Nucleus accumbens (tissue), 56 donors: ENCODE results near the gene SLC38A8.

Experiments used
- DNase-seq, 56 donors: peaks; one replicate each; lab custom pipeline; 2025; lab: John Stamatoyannopoulos, UW

SLC38A8 gene

DNA sequence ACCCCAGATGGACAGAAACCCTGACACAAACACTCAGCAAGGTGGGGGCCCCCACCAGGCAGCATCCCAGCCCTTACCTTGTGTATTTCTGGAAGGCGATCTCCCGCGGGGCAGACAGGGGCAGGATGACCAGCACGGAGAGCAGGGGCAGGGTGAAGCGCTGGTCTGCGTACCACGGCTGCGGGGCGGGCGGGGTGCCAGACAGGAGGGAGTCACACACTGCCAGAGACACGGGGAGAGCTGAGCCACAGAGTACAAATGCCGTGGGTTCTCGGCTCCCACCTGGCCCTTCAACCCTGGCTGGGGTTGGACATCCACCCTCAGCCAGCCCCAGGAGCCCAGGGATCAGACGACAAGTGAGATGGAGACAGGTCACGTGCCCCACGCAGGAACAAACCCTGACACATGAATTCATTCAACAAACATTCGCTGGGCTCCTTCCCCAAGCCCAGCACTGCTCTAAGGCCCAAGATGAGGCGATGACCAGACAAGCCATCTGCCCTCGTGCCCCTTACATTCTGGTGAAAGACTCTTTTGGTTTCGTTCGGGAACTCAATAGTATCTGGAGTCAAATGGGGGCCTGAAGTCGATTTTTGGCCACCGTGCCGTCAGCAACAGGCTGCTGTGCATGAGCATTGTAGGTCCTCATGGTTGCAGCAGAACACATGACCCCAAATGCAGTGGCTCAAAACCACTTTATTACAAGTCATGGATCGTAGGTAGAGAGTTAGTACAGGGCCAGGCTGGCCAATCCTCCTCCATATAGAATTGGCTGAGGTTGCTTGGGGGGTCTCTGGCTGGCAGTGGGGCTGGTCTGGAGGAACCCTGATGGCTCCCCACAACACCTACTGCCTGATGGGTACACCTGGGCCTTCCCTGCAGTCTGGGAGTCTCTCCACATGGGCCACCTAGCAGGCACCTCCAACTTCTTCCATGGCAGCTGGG is 9.1 kb downstream of the SLC38A8 start:
- DNase-seq = no peak

DNA sequence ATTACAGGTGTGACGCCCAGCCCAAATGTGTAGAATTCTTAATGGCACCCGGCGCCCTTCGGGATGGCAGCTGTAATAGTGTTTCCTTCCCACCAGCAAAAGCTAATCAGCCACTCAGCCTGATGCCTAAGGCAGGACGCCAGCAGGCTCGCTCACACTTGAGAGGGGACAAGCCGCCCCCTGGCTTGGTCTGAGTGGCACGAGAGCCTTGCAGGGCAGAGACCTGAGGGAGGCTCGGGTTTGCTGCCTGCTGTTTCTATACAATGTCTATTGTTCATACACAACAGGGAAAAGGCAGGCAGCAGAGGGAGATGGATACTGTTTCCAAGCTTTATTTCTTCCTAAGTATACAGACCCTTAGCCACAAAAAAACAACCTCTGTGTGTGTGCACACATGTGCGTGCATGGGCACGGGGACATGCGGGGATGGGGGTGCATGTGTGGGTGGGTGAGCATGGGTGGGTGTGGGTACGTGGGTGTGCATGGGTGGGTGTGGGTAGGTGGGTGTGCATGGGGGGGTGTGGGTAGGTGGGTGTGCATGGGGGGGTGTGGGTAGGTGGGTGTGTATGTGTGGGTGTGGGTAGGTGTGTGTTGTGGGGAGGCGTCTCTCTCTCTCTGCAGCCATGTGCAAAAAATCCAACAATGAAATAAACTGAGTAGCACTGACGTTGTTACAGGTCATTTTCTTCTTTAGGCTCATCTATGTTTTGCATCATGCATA is 10.0 kb downstream of the SLC38A8 start:
- no peak for DNase-seq

DNA sequence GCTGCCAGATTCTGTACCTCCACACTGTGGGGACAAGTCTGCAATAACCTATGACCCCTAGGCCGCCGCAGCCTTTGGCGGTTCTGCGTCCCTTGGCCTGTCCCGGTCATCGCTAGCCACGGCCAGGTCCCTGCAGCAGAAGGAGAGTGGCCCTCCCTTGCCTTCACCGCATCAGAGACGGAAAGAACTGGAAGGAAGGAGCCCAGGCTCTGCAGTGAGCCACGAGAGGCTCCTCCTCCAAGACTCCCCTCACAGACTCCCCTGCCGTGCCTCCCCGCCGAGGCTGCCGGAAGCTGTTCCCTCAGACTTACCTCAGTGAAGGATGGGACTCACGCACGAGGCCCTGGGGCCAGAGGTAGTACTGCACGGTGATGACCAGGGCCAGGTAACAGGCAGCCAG is 11.0 kb downstream of the SLC38A8 start:
- DNase-seq = no peak

DNA sequence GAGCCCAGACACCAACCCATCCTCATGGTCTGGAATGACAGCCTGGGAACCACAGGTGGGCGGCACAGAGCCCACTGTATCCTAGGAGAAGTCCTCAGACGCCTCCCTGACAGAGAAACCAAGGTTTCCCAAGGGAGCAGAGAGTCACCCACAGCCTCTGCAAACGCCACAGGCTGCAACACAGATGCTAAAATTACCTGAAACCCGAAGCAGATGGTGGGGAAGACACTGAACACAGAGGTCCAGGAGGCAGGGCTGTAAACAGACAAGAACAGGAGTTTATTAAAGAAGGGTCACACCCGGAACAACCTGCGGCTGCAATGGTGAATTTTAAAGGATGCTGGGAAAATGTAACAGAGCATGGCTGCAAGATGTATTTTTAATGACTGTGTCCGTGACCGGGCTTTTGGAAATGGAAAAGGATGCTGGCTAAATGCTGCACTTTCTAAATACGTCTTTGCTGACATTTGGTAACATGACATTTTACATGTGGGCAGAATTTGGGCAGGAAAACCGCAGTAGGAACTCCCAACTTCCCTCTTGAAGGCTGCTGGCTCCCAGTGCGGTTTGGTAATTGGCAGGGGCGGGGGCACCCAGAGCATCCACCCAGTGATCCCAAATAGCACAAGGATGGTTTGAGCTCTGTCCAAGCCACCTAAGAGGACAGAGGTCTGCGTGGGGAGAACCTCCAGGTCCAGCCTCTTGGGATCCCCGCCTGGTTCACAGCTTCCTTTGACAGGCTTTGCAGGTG is 13.1 kb downstream of the SLC38A8 start:
- DNase-seq = peak in 1 of 56 donors; percentile 3

DNA sequence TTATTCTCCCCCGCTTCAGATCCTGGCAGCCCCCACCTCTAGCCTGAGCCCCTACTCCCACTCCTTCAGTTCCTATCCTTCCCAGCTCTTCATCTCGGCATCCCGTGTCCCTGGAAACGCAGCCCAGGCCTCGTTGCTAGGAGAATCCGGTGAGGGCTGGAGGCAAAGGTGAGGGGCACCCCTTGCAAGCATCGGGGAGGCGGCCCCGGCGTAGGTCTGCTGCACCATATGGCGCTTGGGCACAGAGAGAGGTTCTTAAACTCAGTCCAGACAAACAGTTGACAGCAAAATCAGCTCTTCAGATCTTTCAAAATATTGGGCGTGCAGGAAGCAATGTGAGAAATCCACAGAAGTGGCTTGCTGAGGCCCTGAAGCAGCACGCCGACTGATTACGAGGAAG is 15.0 kb downstream of the SLC38A8 start:
- DNase-seq = peak in 21 of 56 donors; percentile 7 to 70 (median 31)

DNA sequence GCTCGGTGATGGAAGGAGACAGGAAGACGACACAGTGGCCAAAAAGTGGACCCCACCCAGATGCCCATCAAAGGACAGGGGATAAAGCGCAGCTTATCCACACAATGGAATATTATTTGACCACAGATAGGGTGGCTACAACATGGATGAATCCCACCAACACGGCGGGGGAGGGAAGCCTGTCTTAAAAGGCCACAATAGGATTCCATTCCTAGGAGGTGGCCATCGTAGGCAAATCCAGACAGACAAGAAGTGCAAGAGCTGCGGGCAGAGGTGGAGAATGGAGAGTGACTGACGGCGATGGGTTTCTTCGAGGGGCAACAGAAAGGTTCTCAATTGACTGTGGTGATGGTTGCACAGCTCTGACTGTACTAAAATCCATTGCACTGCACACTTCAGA is 16.0 kb downstream of the SLC38A8 start:
- DNase-seq = no peak

DNA sequence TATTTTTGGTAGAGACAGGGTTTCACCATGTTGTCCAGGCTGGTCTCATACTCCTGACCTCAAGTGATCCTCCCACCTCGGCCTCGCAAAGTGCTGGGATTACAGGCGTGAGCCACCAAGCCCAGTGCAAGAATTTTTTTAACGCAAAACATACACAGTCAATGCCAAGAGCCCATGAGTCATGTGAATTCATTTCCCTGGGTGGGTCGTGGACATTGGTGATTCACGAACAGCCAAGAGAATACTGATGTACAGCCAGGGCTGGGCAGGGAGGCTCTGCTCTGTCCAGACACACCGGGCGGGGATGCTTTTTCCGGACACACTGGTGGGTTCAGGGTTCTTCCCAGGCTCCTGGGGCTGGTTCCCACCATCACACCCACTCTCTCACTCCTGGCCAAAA is 17.7 kb downstream of the SLC38A8 start:
- no peak for DNase-seq

DNA sequence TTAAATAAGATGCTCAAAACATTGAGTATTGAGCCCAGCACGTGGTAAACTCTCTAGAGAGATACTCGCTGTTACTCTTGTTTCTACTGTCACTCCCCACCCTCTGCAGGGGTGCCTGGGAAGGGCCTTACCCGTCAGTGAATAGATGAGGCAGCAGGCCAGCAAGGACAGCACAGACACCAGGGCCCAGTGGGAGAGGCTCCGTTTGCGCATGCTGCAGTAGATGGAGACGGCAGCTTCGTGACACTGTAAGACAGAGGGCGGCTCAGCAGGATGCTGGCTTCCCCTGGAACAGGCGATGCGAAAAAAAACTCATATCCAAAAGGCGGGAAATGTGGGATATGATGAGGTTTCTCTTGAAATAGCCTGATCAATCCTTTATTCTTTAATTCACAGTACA is 20.0 kb downstream of the SLC38A8 start:
- DNase-seq = no peak

DNA sequence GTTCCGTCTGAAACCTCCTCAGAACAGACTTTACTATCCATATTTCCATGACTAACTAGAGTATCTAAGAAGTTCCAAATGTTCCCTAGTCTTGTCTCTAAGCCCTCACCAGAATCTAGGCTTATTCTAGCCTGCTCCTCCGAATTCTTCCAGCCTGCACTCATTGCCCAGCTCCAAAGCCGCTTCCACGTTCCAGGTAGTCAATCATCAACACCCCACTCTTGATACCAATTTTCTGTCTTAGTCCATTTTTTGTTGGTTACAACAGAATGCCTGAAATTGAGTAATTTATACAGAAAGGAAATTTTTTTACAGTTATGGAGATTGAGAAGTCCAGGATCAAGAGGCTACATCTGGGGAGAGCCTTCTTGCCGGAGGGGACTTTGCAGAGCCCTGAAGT is 21.1 kb downstream of the SLC38A8 start:
- no peak for DNase-seq

DNA sequence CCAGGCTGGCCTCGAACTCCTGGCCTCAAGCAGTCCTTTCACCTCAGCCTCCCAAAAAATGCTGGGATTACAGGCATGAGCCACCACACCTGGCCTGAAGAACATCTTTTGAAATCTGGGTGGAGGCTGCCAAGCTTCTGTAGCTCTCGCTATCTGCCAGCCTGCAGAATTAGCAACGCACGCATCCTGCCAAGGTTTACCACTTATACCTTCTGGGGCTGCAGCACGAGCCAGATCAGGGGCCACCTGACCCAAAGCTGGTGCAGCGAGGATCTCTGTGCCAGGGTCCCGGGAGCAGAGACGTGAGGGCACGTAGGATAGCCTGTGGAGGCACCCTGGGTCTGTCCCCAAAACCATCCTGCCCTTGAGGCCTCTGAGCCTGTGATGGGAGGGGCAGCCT is 22.2 kb downstream of the SLC38A8 start:
- DNase-seq = no peak

DNA sequence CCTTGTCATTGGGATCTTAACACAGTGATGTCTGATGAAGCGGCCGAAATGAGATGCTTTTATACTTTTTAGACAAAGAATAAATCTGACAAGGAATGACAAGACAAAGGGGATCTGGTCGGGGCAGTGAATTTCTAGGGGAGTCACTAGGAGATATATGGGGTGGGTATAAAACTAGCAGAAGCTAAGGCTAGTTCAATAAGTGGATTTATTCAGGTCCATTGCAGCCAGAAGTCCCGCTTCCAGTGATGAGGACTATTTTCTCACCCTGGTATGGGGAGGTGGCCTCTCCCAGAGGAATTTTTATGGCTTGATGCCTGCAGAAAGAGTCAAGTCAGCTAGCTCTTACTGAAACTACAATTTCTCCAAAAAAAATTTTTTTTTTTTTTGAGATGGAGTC is 23.9 kb downstream of the SLC38A8 start:
- no peak for DNase-seq

DNA sequence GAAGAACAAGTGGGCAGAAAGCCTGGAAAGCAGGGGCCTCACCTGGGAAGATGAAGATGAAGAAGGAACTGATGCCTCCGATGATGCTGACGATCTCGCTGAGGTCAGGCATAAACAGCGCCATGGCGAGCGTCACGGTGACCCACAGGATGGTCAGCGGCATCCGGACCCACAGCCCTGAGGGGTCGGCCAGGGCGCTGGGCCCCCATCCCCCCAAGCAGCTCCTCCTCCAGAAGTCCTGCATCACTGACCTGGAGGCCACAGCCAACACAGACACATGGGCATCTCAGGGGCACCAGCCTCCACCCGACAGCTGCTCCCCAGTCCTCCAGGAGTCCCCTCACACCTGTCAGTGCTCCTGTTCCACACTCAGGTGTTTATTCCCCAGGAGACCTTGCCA is 26.1 kb downstream of the SLC38A8 start:
- DNase-seq = no peak

DNA sequence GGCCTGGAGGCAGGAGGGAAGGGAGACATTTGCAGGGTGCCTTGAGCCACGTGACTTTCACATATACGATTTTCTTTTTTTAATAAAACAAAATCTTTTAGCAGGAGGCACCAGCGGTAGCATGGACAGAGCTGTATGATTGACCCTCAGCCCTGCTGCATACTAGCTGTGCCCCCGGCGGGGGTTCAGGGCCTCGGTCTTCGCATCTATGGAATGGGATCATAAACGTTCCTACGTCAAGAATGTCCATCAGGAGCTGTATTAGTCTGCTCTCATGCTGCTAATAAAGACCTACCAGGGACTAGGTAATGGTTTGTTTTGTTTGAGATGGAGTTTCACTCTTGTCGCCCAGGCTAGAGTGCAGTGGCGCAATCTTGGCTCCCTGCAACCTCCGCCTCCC is 27.2 kb downstream of the SLC38A8 start:
- no peak for DNase-seq

DNA sequence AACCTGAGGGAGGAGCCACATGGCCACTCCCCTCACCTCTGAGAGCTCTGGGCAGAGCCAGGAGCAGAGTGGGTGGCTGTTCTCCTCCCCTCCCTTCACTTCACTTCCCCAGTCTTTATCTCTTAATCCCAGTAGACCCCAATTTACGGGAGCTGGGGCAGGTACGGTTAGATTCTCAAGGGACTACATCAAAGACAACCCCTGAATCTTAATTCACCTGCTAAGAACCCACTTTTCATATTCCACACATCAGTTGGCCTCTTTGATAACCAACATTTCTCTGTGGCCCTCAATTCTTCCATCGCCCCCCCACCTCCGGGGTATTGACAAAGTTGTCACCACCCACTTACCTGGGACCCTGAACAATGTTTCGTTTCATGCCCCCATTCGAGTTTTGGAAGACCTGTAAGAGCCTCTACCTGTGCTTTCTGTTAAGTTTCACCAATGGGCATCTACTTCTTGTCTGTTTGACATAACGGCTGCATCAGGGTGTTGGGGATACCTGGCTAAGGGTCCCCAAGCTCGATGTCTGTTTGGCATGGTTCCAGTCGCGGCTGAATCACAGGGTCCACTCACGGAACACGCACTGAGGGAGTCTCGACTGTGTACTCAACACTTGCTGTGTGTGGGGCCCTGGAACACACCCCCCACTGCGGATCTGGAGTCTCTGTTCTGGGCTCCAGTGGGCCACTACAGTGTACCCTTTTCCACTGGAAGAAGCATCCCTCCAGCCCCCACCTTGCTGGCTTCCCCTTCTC is 27.8 kb downstream of the SLC38A8 start:
- no peak for DNase-seq

DNA sequence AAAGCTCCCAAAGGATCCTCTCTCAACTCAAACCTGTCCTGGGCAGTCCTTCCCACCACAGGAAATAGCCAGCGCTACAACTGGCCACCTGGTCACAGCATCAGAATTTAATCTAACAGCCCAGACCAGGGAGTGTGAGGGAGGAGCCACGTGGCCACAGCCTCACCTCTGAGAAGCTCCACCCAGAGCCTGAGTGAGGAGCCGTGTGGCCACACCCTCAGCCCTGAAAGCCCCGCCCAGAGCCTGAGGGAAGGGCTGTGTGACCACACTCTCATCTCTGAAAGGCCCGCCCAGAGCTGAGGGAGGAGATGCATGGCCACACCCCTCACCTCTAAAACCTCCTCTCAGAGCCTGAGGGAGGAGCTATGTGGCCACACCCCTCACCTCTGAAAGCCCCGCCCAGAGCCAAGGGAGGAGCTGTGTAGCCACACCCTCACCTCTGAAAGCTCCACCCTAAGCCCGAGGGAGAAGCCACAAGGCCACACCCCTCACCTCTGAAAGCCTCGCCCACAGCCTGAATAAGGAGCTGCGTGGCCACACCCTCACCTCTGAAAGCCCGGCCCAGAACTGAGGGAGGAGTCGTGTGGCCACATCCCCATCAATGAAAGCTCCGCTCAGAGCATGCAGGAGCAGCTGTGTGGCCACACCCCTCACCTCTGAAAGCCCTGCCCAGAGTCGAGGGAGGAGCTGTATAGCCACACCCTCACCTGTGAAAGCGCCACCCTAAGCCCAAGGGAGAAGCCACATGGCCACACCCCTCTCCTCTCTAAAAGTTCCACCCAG is 28.6 kb downstream of the SLC38A8 start:
- DNase-seq = peak in 26 of 56 donors; percentile 25 to 85 (median 56)

DNA sequence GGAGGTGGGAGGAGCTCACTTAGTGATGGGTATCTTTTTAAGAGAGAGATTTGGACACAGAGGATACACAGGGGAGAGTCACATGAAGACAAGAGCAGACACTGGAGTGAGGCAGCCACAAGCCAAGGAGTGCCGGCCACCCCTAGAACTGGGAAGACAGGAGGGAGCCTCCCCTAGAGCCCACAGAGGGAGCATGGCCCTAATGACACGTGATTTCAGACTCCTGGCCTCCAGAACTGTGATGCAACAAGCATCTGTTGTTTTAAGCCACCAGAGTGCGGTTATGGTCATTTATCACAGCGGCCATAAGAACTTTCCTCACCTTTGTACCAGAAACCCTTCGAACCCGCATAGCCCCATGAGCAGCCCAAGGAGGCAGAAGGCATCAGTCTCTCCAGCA is 33.3 kb downstream of the SLC38A8 start:
- no peak for DNase-seq

DNA sequence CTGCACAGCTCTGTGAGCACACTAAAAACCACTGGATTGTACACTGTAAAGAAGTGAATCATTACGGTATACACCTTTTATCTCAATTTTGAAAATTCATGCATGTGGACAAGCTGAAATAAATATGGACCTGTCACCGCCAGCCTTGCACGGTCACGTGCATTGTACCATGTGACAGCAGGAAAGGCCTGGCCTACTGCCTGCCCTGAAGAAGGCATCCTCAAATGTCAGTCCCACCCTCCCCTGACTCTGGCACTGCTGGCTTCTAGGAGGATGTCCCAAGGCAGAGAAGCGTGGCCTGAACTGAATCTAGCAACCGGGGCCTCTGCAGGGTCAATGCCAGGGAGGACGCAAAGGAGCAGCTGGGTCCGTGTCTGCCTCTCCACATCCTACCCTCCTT is 34.6 kb downstream of the SLC38A8 start:
- no peak for DNase-seq

DNA sequence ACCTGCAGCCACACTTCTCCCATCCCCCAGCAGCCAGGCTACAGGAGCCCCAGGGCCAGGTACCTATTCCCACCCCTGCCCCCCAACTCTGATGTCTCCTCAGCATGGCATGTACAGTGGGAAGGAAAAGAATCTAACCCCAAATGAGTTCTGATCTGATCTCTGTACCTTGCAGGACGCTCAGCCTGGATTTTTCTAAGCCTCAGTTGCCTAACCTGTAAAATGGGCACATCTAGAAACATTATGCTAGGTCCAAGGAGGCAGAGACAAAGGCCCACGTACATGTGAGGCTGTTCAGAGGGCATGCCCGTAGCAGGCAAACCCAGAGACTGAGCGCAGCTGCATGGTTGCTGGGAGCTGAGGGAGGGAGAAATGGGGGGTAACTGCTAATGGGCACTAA is 35.1 kb downstream of the SLC38A8 start:
- no peak for DNase-seq

DNA sequence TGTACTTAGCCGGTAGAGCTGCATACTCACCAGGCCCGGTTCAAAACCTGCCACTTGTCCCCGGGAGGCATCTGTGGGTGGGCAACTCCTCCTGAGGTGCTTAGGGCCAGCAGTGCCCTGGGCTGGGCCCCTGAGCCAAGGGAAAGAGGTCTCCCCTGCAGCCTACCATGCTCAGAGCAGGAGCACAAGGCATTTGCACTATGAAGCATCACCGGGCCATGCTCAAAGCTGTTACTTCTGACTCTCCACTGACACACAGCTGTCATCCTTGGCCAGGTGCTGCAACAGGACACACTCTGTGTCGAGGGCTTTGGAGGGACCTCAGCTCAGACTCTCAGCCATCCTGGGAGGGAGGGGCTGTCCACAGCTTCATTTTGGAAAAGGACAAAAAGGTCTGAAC is 37.2 kb downstream of the SLC38A8 start:
- DNase-seq = no peak

DNA sequence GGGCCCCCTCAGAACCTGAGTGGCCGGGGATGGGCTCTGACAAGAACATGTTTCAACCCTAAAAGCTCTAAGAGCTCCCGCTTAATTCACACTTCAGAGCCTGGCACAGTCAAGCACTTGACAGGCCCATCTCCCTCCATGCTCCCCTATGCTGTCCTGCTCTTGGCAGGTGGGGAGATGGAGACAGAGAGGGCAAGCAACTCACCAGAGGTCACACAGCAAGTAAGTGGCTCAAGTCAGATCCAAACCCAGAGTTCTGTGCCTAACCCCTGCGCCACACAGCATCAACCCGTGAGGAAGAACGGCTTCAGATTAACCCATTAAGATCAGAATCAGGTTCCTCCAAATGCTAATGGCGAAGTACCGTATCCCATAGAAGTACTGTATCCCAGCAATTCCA is 38.2 kb downstream of the SLC38A8 start:
- DNase-seq = no peak
